OCI-LY3 (cell line): Measurements from ENCODE around the gene PNKP.

Experiments
- H2AFZ ChIP-seq: fragments of 200-600, 300-600 bp; shearing (Covaris generic); 2 replicates; pipeline ENCODE4 v1.6.0; 2014; ENCODE audit warnings: antibody characterized with exemption, low read depth, low read length
- H3K27ac ChIP-seq: fragments of 200-600, 300-600 bp; sonication (generic); 2 replicates; pipeline ENCODE4 v1.5.1; 2014; ENCODE audit warnings: mild to moderate bottlenecking, low read length, moderate library complexity, mixed read lengths
- H3K27me3 ChIP-seq: fragments of 200-600, 300-600 bp; sonication (generic); 2 replicates; pipeline ENCODE4 v1.6.1; 2014; ENCODE audit warnings: low read depth, low read length, mixed read lengths
- H3K36me3 ChIP-seq: fragments of 200-600, 300-600 bp; sonication (generic); replicated peaks from 2 replicates; pipeline ENCODE3; 2014; ENCODE audit warnings: low read depth, low read length, mixed read lengths
- H3K4me1 ChIP-seq: fragments of 300-600, 200-600 bp; sonication (generic); 2 replicates; pipeline ENCODE4 v1.6.1; 2014; ENCODE audit warnings: low read length, mixed read lengths
- H3K4me2 ChIP-seq: fragments of 200-600, 300-600 bp; sonication (generic); 2 replicates; pipeline ENCODE4 v1.6.1; 2014; ENCODE audit warnings: low read length, mixed read lengths
- H3K4me3 ChIP-seq: fragments of 300-600, 200-600 bp; sonication (generic); 2 replicates; pipeline ENCODE4 v1.5.1; 2014; ENCODE audit warnings: antibody characterized with exemption, mild to moderate bottlenecking, low read length, moderate library complexity
- H3K79me2 ChIP-seq: fragments of 300-600, 200-600 bp; shearing (Covaris generic); 2 replicates; pipeline ENCODE4 v1.6.1; 2014; ENCODE audit warnings: mild to moderate bottlenecking, low read length, mixed read lengths
- H3K9ac ChIP-seq: fragments of 300-600, 200-600 bp; shearing (Covaris generic); 2 replicates; pipeline ENCODE4 v1.6.0; 2014; ENCODE audit warnings: mild to moderate bottlenecking, low read length, moderate library complexity
- H3K9me3 ChIP-seq: fragments of 200-600, 300-600 bp; shearing (Covaris generic); 2 replicates; pipeline ENCODE4 v1.6.1; 2014; ENCODE audit warnings: low read length, mixed read lengths; ENCODE audit not compliant: insufficient read depth
- H4K20me1 ChIP-seq: fragments of 200-600, 300-600 bp; sonication (generic); 2 replicates; pipeline ENCODE4 v1.6.1; 2016; ENCODE audit warnings: low read length, mixed read lengths; ENCODE audit not compliant: insufficient read depth
- CTCF ChIP-seq: fragments of 200-600, 300-600 bp; sonication (generic); IDR thresholded peaks from 2 replicates; pipeline ENCODE4 v1.5.1; 2014; ENCODE audit warnings: antibody characterized with exemption, low read length, low read depth
- EZH2phosphoT487 ChIP-seq: fragments of 200-600 bp; shearing (Covaris generic); IDR thresholded peaks from 2 replicates; pipeline ENCODE4 v1.6.1; 2018; ENCODE audit warnings: antibody characterized with exemption, mixed run types, low read depth

The PNKP gene

GRCh38 chr19:49832556-49832955 lies 34.8 kb downstream of the PNKP start:
- H3K9ac ChIP-seq = no peak overlapping the region
- H3K27me3 ChIP-seq = no peaks in the 10 kb centered on the region
- H3K4me2 ChIP-seq = no peak overlapping the region
- H3K27ac ChIP-seq = no peak overlapping the region
- no peak overlapping the region for H2AFZ ChIP-seq
- H4K20me1 ChIP-seq = peaks cover 17% of the 10 kb centered on the region
- TF ChIP-seq CTCF (no peak), EZH2phosphoT487 (no peak)
- H3K4me3 ChIP-seq = no peak overlapping the region
- peaks cover 60% of the 10 kb centered on the region for H3K36me3 ChIP-seq
- H3K9me3 ChIP-seq = no peaks in the 10 kb centered on the region
- H3K79me2 ChIP-seq = no peaks in the 10 kb centered on the region; the same call in 1 of the 2 replicates
- no peaks in the 10 kb centered on the region for H3K4me1 ChIP-seq

GRCh38 chr19:49831592-49831991 lies 35.8 kb downstream of the PNKP start:
- peaks cover 23% of the 10 kb centered on the region for H4K20me1 ChIP-seq
- H3K9ac ChIP-seq = no peak overlapping the region
- peaks cover 51% of the 10 kb centered on the region for H3K36me3 ChIP-seq
- H3K4me2 ChIP-seq = no peak overlapping the region
- H3K27ac ChIP-seq = no peak overlapping the region
- H3K4me3 ChIP-seq = no peak overlapping the region
- H3K9me3 ChIP-seq = no peaks in the 10 kb centered on the region
- H3K4me1 ChIP-seq = no peaks in the 10 kb centered on the region
- peaks cover 7% of the 10 kb centered on the region; the same call in 1 of the 2 replicates for H3K79me2 ChIP-seq
- H3K27me3 ChIP-seq = no peaks in the 10 kb centered on the region
- no peak for TF ChIP-seq CTCF
- TF ChIP-seq EZH2phosphoT487 = no peak
- no peak overlapping the region for H2AFZ ChIP-seq

GRCh38 chr19:49830766-49831165 lies 36.6 kb downstream of the PNKP start:
- peaks cover 11% of the 10 kb centered on the region; the same call in 1 of the 2 replicates for H3K79me2 ChIP-seq
- no peak overlapping the region for H3K4me3 ChIP-seq
- H3K36me3 ChIP-seq = peaks cover 44% of the 10 kb centered on the region
- no peak overlapping the region for H3K27ac ChIP-seq
- no peak overlapping the region for H2AFZ ChIP-seq
- no peak for TF ChIP-seq EZH2phosphoT487
- TF ChIP-seq CTCF = no peak
- no peaks in the 10 kb centered on the region for H3K9me3 ChIP-seq
- no peaks in the 10 kb centered on the region for H3K4me1 ChIP-seq
- no peaks in the 10 kb centered on the region for H3K27me3 ChIP-seq
- no peak overlapping the region for H3K9ac ChIP-seq
- H4K20me1 ChIP-seq = peaks cover 26% of the 10 kb centered on the region
- no peak overlapping the region for H3K4me2 ChIP-seq

- Histone ChIP-seq H3K4me2 (no peak overlapping the region), H2AFZ (no peak overlapping the region), H3K27ac (no peak overlapping the region), H3K27me3 (no peaks in the 10 kb centered on the region), H3K4me3 (no peak overlapping the region), H3K4me1 (no peaks in the 10 kb centered on the region), H3K36me3 (peaks cover 40% of the 10 kb centered on the region), H3K9me3 (no peaks in the 10 kb centered on the region), H3K79me2 (peaks cover 20% of the 10 kb centered on the region; the same call in 1 of the 2 replicates), H3K9ac (no peak overlapping the region), H4K20me1 (peaks cover 29% of the 10 kb centered on the region)
- TF ChIP-seq EZH2phosphoT487 = no peak
- no peak for TF ChIP-seq CTCF
These were observed 37.7 kb downstream of the PNKP start for GRCh38 chr19:49829721-49830120.
